ENCODE data around the gene EIF4G3. TPM values are rescaled to one million over a fixed set of nuclear protein-coding genes. Genes with fewer than 3 reads are reported as not detected.

The EIF4G3 gene
- total and polyA plus RNA-seq, 12 donors, result 13.3 to 50.2 (median 36.1) TPM

- DNase-seq (no peak), ATAC-seq (no peak)
- H3K27me3 ChIP-seq, result no peaks in the 10 kb centered on the region
- 97% methylated on average over 5 of the region's 5 CpGs for WGBS, 2 donors
- H3K9me3 ChIP-seq, result no peaks in the 10 kb centered on the region
- intact Hi-C loops (cut with DNase I), result no loop called here
- no peak overlapping the region for H3K27ac ChIP-seq
- no peaks in the 10 kb centered on the region for H3K4me1 ChIP-seq
- peaks cover 0 to 83% (median 17%) of the 10 kb centered on the region in 9 donors for H3K36me3 ChIP-seq
- TF ChIP-seq, protein P1, sequence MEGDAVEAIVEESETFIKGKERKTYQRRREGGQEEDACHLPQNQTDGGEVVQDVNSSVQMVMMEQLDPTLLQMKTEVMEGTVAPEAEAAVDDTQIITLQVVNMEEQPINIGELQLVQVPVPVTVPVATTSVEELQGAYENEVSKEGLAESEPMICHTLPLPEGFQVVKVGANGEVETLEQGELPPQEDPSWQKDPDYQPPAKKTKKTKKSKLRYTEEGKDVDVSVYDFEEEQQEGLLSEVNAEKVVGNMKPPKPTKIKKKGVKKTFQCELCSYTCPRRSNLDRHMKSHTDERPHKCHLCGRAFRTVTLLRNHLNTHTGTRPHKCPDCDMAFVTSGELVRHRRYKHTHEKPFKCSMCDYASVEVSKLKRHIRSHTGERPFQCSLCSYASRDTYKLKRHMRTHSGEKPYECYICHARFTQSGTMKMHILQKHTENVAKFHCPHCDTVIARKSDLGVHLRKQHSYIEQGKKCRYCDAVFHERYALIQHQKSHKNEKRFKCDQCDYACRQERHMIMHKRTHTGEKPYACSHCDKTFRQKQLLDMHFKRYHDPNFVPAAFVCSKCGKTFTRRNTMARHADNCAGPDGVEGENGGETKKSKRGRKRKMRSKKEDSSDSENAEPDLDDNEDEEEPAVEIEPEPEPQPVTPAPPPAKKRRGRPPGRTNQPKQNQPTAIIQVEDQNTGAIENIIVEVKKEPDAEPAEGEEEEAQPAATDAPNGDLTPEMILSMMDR (IDR thresholded peaks at IDR 0.05), result no peak
- no peak overlapping the region for H3K4me3 ChIP-seq
Measured at GRCh38 chr1:20882837-20883236, 293.9 kb downstream of the EIF4G3 start.

GRCh38 chr1:20878799-20879198 lies 297.9 kb downstream of the EIF4G3 start:
- intact Hi-C loops (cut with DNase I), result no loop called here
- no peak for ATAC-seq
- no peak for DNase-seq
- Histone ChIP-seq H3K9me3 (no peaks in the 10 kb centered on the region), H3K4me1 (no peaks in the 10 kb centered on the region), H3K36me3 (peaks cover 0 to 90% (median 21%) of the 10 kb centered on the region in 9 donors), H3K4me3 (no peak overlapping the region), H3K27me3 (no peaks in the 10 kb centered on the region), H3K27ac (no peak overlapping the region)
- 95 to 98% methylated on average over 7 of the region's 7 CpGs for WGBS, 2 donors
- TF ChIP-seq, protein P1 (IDR thresholded peaks at IDR 0.05), result no peak

DNA sequence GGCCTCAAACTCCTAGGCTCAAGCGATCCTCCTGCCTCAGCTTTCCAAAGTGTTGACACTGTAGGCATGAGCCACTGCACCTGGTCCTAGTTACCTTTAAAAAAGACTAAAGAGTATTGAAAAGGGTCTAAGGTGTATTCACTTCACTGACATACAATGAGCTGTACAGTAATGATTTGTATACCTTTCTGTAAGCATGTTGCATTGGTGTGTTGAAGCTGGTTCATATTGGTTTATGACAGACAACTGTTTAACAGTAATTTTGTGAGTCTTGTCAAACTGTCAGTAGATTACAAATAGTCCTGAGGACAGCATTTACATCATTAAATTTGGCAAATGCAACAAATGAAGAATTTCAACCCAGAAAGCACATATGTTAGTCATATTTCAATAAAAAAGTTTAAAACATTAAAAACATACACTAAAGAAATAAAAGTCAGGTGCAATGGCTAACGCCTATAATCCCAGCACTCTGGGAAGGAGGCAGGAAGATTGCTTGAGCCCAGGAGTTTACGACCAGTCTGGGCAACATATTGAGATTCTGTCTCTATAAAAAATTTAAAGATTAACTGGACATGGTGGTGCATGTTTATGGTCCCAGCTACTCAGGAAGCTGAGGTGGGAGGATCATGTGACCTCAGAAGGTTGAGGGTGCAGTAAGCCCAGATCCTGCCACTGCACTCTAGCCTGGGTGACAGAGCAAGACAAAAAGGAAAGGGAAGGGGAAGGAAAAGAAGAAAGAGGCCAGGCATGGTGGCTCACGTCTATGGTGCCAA lies 301.3 kb downstream of the EIF4G3 start:
- H3K36me3 ChIP-seq, result peaks cover 0 to 63% (median 21%) of the 10 kb centered on the region in 9 donors
- TF ChIP-seq, protein P1 (IDR thresholded peaks at IDR 0.05), result no peak
- DNase-seq (no peak), ATAC-seq (no peak)
- H3K27me3 ChIP-seq, result no peaks in the 10 kb centered on the region
- H3K9me3 ChIP-seq, result no peaks in the 10 kb centered on the region
- WGBS, 2 donors, result 86 to 88% methylated on average over 4 of the region's 4 CpGs
- no peak overlapping the region for H3K27ac ChIP-seq
- intact Hi-C loops (cut with DNase I), result no loop called here
- H3K4me3 ChIP-seq, result no peak overlapping the region
- no peaks in the 10 kb centered on the region for H3K4me1 ChIP-seq

DNA sequence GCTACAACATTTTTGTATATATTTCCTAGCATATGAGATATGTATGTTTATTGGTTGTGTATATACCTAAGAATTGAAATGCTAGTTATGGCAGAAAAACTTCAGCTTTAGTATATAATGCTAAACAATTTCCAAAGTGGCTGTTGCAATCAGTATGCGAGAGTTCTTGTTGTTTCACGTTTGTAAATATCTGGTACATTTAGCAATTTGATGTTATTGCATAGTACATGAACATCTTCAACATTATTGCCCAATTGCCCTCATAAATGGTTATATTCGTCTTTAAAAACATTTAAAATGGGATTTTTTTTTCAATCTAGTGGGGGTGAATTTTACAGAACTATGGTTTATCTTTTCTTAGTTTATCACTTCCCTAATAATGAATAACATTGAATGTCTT lies 303.4 kb downstream of the EIF4G3 start:
- H3K9me3 ChIP-seq, result no peaks in the 10 kb centered on the region
- TF ChIP-seq, protein P1 (IDR thresholded peaks at IDR 0.05), result no peak
- ATAC-seq (no peak), DNase-seq (no peak)
- intact Hi-C loops (cut with DNase I), result no loop called here
- 91 to 95% methylated on average over 3 of the region's 3 CpGs for WGBS, 2 donors
- H3K36me3 ChIP-seq, result peaks cover 0 to 44% (median 9%) of the 10 kb centered on the region in 9 donors
- no peak overlapping the region for H3K4me3 ChIP-seq
- no peak overlapping the region for H3K27ac ChIP-seq
- no peaks in the 10 kb centered on the region for H3K27me3 ChIP-seq
- no peaks in the 10 kb centered on the region for H3K4me1 ChIP-seq
